ENCODE data around the gene CFAP251.

DNA sequence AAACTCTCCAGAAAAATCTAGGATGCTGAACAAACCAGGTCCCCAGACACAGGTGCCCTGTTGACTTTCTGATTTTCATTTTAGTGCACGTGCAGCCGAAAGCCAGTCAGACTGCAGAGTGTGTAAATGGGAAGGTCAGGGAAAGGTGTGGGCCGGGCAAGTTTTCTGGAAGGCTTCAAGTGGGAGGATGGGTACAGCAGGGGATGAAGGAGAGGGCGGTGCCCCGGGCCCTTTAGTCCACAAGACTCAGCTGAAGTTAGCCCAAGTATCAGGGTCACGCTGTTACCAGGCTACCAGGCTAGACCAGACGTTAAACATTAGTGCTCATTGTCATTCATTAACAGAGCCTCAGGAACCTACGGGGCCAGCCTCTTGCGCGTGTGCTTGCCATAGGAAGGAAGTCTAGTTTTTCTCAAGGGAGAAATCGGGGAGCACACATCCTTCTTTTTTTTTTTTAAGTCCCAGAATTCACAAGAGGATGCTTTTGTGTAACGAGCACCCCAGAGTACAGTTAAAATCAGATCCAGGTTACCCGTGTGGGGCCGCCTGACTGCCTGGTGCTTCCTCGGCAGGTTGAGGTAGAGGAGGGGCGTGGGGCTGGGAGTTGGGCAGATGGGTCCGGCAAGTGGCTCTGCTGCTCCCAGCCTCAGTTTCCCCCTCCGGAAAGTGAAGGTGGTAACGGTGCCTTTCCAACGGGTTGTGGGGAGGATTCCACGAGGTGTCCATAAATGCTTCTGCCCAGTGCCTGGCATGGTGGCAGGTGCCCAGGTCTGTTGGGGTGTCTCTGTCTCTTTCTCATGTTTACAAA is 122.4 kb downstream of the CFAP251 start:
- TF ChIP-seq, protein P1, sequence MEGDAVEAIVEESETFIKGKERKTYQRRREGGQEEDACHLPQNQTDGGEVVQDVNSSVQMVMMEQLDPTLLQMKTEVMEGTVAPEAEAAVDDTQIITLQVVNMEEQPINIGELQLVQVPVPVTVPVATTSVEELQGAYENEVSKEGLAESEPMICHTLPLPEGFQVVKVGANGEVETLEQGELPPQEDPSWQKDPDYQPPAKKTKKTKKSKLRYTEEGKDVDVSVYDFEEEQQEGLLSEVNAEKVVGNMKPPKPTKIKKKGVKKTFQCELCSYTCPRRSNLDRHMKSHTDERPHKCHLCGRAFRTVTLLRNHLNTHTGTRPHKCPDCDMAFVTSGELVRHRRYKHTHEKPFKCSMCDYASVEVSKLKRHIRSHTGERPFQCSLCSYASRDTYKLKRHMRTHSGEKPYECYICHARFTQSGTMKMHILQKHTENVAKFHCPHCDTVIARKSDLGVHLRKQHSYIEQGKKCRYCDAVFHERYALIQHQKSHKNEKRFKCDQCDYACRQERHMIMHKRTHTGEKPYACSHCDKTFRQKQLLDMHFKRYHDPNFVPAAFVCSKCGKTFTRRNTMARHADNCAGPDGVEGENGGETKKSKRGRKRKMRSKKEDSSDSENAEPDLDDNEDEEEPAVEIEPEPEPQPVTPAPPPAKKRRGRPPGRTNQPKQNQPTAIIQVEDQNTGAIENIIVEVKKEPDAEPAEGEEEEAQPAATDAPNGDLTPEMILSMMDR (conservative IDR thresholded peaks at IDR 0.05; ENCODE audit: low read length) = no peak
- TF ChIP-seq EZH2phosphoT487 (IDR thresholded peaks at IDR 0.05; ENCODE audit: borderline replicate concordance, low read depth, low read length) = no peak
